GM12878 (cell line): ENCODE data around the gene CRY1. TPM values are rescaled to one million over a fixed set of nuclear protein-coding genes. Genes with fewer than 3 reads are reported as not detected.

Experiments
- ATAC-seq: fragments of 200-7000 bp; cut with Tn5 transposase; 3 replicates; pipeline ENCODE4 v1.9.1; 2020; ENCODE audit warnings: mild to moderate bottlenecking, moderate library complexity
- BruUV-seq: library from RNA; stranded (reverse); fragments of 400-500 nt; replicated peaks from 2 replicates; lab custom pipeline; 2021; lab: Mats Ljungman, UMichigan
- CTCF ChIA-PET: fragments of 300-600 bp; sonication (Branson Sonifier 250); formaldehyde crosslinking; extraction: SDS; loops from one replicate; lab custom pipeline; 2021; ENCODE audit warnings: inconsistent platforms; lab: Yijun Ruan, JAX
- POLR2A ChIA-PET: fragments of 350-600 bp; formaldehyde crosslinking; extraction: SDS; loops from one replicate; lab custom pipeline; 2021; ENCODE audit warnings: inconsistent platforms; lab: Charles Lee
- RAD21 ChIA-PET: fragments of 300-600 bp; sonication (Branson Sonifier 250); formaldehyde crosslinking; loops from one replicate; lab custom pipeline; 2023; ENCODE audit warnings: antibody characterized with exemption; ENCODE audit not compliant: unreplicated experiment; lab: Charles Lee
- SMC1A ChIA-PET: fragments of 300-600 bp; sonication (Branson Sonifier 250); formaldehyde crosslinking; loops from one replicate; lab custom pipeline; 2023; ENCODE audit not compliant: unreplicated experiment, uncharacterized antibody; lab: Charles Lee
- DNase-seq: peaks from one replicate; pipeline ENCODE4 v3.0.0-alpha.2; 2011; ENCODE audit warnings: low read depth, low spot score
- FAIRE-seq: peaks from 3 replicates; lab custom pipeline; 2011; peaks lifted over from hg19 to GRCh38; lab: Jason Lieb, UNC
- H2AFZ ChIP-seq: 2 replicates; pipeline ENCODE4 v1.6.0; 2011; ENCODE audit warnings: low read depth, low read length, control low read depth; ENCODE audit not compliant: control insufficient read depth
- H3K27ac ChIP-seq: 2 replicates; pipeline ENCODE4 v1.5.1; 2011; ENCODE audit warnings: control low read depth; ENCODE audit not compliant: control insufficient read depth, insufficient read depth
- H3K27me3 ChIP-seq, 2 experiments: replicated peaks in 1 of 2; 2 replicates each; pipeline versions ENCODE4 v1.6.0 to v1.6.1; 2011; ENCODE audit warnings: low read length in 1 of 2; ENCODE audit not compliant: control insufficient read depth in 2 of 2, insufficient read depth in 2 of 2
- H3K36me3 ChIP-seq, 2 experiments: 2 replicates each; pipeline ENCODE4 v1.5.1; 2011; ENCODE audit warnings: low read length in 1 of 2; ENCODE audit not compliant: control insufficient read depth in 2 of 2, insufficient read depth in 2 of 2
- H3K4me1 ChIP-seq: 2 replicates; pipeline ENCODE4 v1.6.1; 2011; ENCODE audit warnings: mild to moderate bottlenecking, low read length, moderate library complexity, mixed read lengths; ENCODE audit not compliant: control insufficient read depth, insufficient read depth
- H3K4me2 ChIP-seq: 2 replicates; pipeline ENCODE4 v1.6.0; 2011; ENCODE audit warnings: control low read depth; ENCODE audit not compliant: control insufficient read depth, insufficient read depth
- H3K4me3 ChIP-seq: fragments of 200-600 bp; sonication (generic); 2 replicates; pipeline ENCODE4 v1.5.1; 2016
- H3K79me2 ChIP-seq: 2 replicates; pipeline ENCODE4 v1.6.0; 2011; ENCODE audit warnings: low read length; ENCODE audit not compliant: control insufficient read depth, insufficient read depth
- H3K9ac ChIP-seq: 2 replicates; pipeline ENCODE4 v1.8.0; 2011; ENCODE audit warnings: low read length, control low read depth, mixed read lengths; ENCODE audit not compliant: control insufficient read depth, insufficient read depth
- H3K9me3 ChIP-seq: replicated peaks from 3 replicates; pipeline ENCODE4 v1.5.1; 2011; ENCODE audit warnings: mild to moderate bottlenecking, low read length; ENCODE audit not compliant: control insufficient read depth, insufficient read depth
- H4K20me1 ChIP-seq: 2 replicates; pipeline ENCODE4 v1.6.0; 2011; ENCODE audit not compliant: control insufficient read depth, insufficient read depth
- CHD4 ChIP-seq: fragments of 200-600 bp; sonication (generic); IDR thresholded peaks from 2 replicates; pipeline ENCODE4 v1.6.1; 2016; ENCODE audit warnings: mild to moderate bottlenecking
- ETV6 ChIP-seq, 2 experiments: fragments of 450-650 bp in 1 of 2; IDR thresholded peaks in 1 of 2; conservative IDR thresholded peaks in 1 of 2; 2 replicates each; pipeline ENCODE4 v1.6.1; 2014; ENCODE audit warnings: antibody characterized with exemption in 1 of 2, borderline replicate concordance in 1 of 2, low read depth in 1 of 2, mild to moderate bottlenecking in 1 of 2, moderate library complexity in 1 of 2
- FOXM1 ChIP-seq: IDR thresholded peaks from 2 replicates; pipeline ENCODE4 v1.6.1; 2012; ENCODE audit warnings: low read depth, mild to moderate bottlenecking, inconsistent platforms, low read length, moderate library complexity
- GABPA ChIP-seq: IDR thresholded peaks from 2 replicates; pipeline ENCODE4 v1.6.1; 2014; ENCODE audit warnings: antibody characterized with exemption, low read depth, mild to moderate bottlenecking, inconsistent platforms
- GATAD2B ChIP-seq: fragments of 450-650 bp; conservative IDR thresholded peaks from 2 replicates; pipeline ENCODE4 v1.6.1; 2017; ENCODE audit warnings: low read depth, mild to moderate bottlenecking, moderate library complexity
- HDGF ChIP-seq: fragments of 450-650 bp; IDR thresholded peaks from 2 replicates; pipeline ENCODE4 v1.6.1; 2016; ENCODE audit warnings: antibody characterized with exemption
- IRF3 ChIP-seq: fragments of 450-650 bp; IDR thresholded peaks from 2 replicates; pipeline ENCODE4 v1.6.1; 2014; ENCODE audit warnings: mild to moderate bottlenecking
- IRF5 ChIP-seq: fragments of 450-650 bp; IDR thresholded peaks from 2 replicates; pipeline ENCODE4 v1.6.1; 2017; ENCODE audit warnings: borderline replicate concordance
- JUNB ChIP-seq: IDR thresholded peaks from 2 replicates; pipeline ENCODE4 v1.6.1; 2016; ENCODE audit warnings: antibody characterized with exemption, mild to moderate bottlenecking
- MTA3 ChIP-seq: IDR thresholded peaks from 2 replicates; pipeline ENCODE4 v1.6.1; 2012; ENCODE audit warnings: low read length, inconsistent platforms, borderline replicate concordance
- MXI1 ChIP-seq: fragments of 150-350 bp; IDR thresholded peaks from 2 replicates; pipeline ENCODE4 v1.6.1; 2011; ENCODE audit warnings: low read depth, mild to moderate bottlenecking, inconsistent platforms, low read length, improper control_type of control experiment
- NFYA ChIP-seq: IDR thresholded peaks from 2 replicates; pipeline ENCODE4 v1.6.1; 2011; ENCODE audit warnings: low read depth, mild to moderate bottlenecking, low read length, improper control_type of control experiment, borderline replicate concordance
- NFYB ChIP-seq: IDR thresholded peaks from 2 replicates; pipeline ENCODE4 v1.6.1; 2011; ENCODE audit warnings: low read depth, mild to moderate bottlenecking, low read length, improper control_type of control experiment, moderate library complexity; ENCODE audit not compliant: insufficient read depth
- PAX5 ChIP-seq: IDR thresholded peaks from 2 replicates; pipeline ENCODE4 v1.6.1; 2011; ENCODE audit warnings: low read depth, low read length, borderline replicate concordance
- PKNOX1 ChIP-seq: fragments of 450-650 bp; IDR thresholded peaks from 2 replicates; pipeline ENCODE4 v1.6.1; 2016; ENCODE audit warnings: mild to moderate bottlenecking
- RAD21 ChIP-seq: IDR thresholded peaks from 2 replicates; pipeline ENCODE4 v1.6.1; 2011; ENCODE audit warnings: mild to moderate bottlenecking, low read depth, low read length, moderate library complexity; ENCODE audit not compliant: insufficient read depth
- RBBP5 ChIP-seq: fragments of 200-600 bp; sonication (generic); conservative IDR thresholded peaks from 2 replicates; pipeline ENCODE4 v1.6.1; 2016
- SPI1 ChIP-seq: IDR thresholded peaks from 2 replicates; pipeline ENCODE4 v1.6.1; 2011; ENCODE audit warnings: low read depth, mild to moderate bottlenecking, low read length, moderate library complexity, borderline replicate concordance; ENCODE audit not compliant: insufficient read depth
- WGBS: methylation state at CpG from one replicate; pipeline ENCODE4 v1.1.6; 2016; ENCODE audit warnings: low lambda C conversion rate; ENCODE audit not compliant: insufficient replicate concordance, insufficient coverage; ENCODE audit errors: missing lambda C conversion rate; 5-methylcytosine and 5-hydroxymethylcytosine counted together
- in situ Hi-C: fragments of 300-500 bp; cut with MboI; formaldehyde crosslinking; loops from 9 replicates; pipeline ENCODE4 v1.14.3; 2018; ENCODE audit warnings: mixed read lengths
- intact Hi-C: fragments of 100-400 bp; cut with micrococcal nuclease; formaldehyde crosslinking; loops from one replicate; pipeline ENCODE4 v1.14.2; 2022; ENCODE audit not compliant: unreplicated experiment
- polyA plus RNA-seq, 11 experiments: library from polyadenylated mRNA; depleted of rRNA in 4 of 11; unstranded in 6 of 11; stranded (reverse) in 5 of 11; fragments of >200 nt; fragmentation: Nextera tagmentation in 4 of 11; fragmentation: Illumina TruSeq in 1 of 11; extraction: Ambion mirVana in 4 of 11; extraction: Trizol in 1 of 11; gene quantifications; 1 replicate in 1 of 11; 2 replicates in 10 of 11; pipeline versions ENCODE4 v1.2.1 to v1.2.3, GENCODE V29; 2011 to 2016; ENCODE audit warnings: inconsistent platforms in 2 of 11, missing spikeins in 2 of 11, low read depth in 1 of 11
- total RNA-seq, 4 experiments: library from RNA; depleted of rRNA in 3 of 4; stranded (reverse); fragments of >200 nt in 3 of 4; fragmentation: Illumina TruSeq in 1 of 4; extraction: Trizol in 1 of 4; gene quantifications; 2 replicates each; pipeline versions ENCODE4 v1.2.1 to v1.2.3, GENCODE V29; 2013 to 2021

CRY1 gene
- total and polyA plus RNA-seq, 10 of the 15 experiments (the other 5 are each of a cell fraction or from before 2014, with no cell fraction given) = 1.6 to 10.9 (median 5.4) TPM

GRCh38 chr12:107103516-107103915 is 10.2 kb upstream of the CRY1 start (continued):
- TF ChIP-seq HDGF = no peak
- no peak for TF ChIP-seq GATAD2B
- TF ChIP-seq NFYA = no peak
- TF ChIP-seq, all 136 proteins: peak for 0

- no peak overlapping the region for H3K27ac ChIP-seq
- ATAC-seq = no peak
- RAD21 ChIA-PET = no interaction called here
Measured at GRCh38 chr12:107103097-107103496, 9.7 kb upstream of the CRY1 start.

More at GRCh38 chr12:107103097-107103496, 9.7 kb upstream of the CRY1 start:
- 93% methylated on average over 3 of the region's 3 CpGs for WGBS
- no peaks in the 10 kb centered on the region for H3K4me1 ChIP-seq
- no peaks in the 10 kb centered on the region; a peak in 1 of 4 replicates for H3K27me3 ChIP-seq
- intact Hi-C loops (loop anchor here (5.0 kb wide), 1 partner anchor 716 kb away; no protein-coding TSS in a partner anchor), in situ Hi-C loops (loop anchor here (10.0 kb wide), 1 partner anchor 718 kb away; no protein-coding TSS in a partner anchor)
- H3K36me3 ChIP-seq = no peaks in the 10 kb centered on the region
- H3K4me3 ChIP-seq = no peak overlapping the region
- BruUV-seq = no TSS peak
- H4K20me1 ChIP-seq = no peaks in the 10 kb centered on the region
- SMC1A ChIA-PET = no interaction called here
- H2AFZ ChIP-seq = no peak overlapping the region
- no peaks in the 10 kb centered on the region for H3K79me2 ChIP-seq
- TF ChIP-seq ETV6 (conservative IDR thresholded peaks at IDR 0.05 in 1 of 2, IDR thresholded peaks at IDR 0.05 in 1 of 2; ENCODE audit: borderline replicate concordance in 1 of 2, low read depth in 1 of 2) (no peak), JUNB (no peak), GABPA (no peak), IRF5 (no peak), PKNOX1 (no peak), RAD21 (no peak), RBBP5 (no peak), PAX5 (no peak), CHD4 (no peak), SPI1 (no peak), NFYB (no peak), FOXM1 (no peak), IRF3 (no peak), MXI1 (no peak), MTA3 (no peak)
- DNase-seq (no peak), FAIRE-seq (no peak)
- POLR2A ChIA-PET = no interaction called here
- H3K4me2 ChIP-seq = no peak overlapping the region
- no peak overlapping the region for H3K9ac ChIP-seq
- CTCF ChIA-PET = interaction anchor here (1.1 to 4.1 kb wide), 3 partner anchors 13 to 39 kb away, joined by 3 to 41 read pairs (median 5); no protein-coding TSS in a partner anchor
- H3K9me3 ChIP-seq = no peaks in the 10 kb centered on the region
